Germinal center (tissue), 1 donor: Measurements from ENCODE around the gene APOBEC3H.
A peak's percentile ranks its signal among the peaks of the same experiment; 100 is the strongest.
"Not testable (repeated sequence)": the region's sequence is repeated elsewhere in the genome, so short reads cannot be mapped to it uniquely, and the experiment has no call there.

Experiments
- DNase-seq: peaks from one replicate; pipeline ENCODE4 v3.0.0; 2012; ENCODE audit warnings: mixed read lengths, low spot score

APOBEC3H gene

DNA sequence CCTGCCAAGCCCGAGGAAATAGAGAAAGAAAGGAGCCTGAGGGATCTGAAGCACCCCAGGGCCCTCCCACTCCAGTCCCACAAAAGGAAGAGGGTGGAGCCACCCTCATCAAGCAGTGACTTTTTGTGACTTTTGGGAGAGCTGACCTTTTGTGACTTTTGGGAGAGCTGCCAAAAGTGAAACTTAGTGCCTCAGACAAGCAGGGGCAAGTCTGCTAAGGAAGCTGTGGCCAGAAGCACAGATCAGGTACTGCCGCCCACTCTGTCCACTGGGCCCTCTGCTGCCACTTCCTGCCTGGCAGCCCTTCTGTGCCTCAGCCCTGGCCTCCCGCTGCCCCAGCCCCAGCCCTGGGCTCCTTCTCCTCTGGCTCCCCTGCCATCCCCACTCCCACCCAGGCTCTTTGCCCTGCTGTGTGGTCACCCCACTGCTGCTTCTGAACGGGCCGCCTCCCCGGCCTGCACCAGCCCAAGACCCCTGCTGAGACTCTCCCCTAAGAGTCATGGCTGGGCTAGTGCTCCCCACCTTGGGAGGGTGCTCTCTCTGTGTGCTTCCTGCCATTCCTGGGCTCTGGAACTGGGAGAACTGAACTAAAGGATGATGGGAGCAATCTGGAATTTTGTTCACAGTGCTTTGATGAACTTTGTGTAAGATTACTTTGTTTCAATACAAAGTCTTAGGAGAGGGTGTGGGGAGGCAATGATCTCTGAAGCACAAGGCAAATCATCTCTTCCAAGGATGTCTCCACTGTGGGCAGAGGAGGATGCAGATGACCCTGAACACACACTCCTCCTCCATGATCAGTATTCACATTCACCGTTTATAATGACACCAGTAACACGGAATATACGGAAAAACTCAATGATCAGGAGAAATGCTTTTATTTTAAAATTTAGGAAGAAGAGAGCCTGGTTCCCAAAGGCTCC lies at the start of gene APOBEC3H:
Gene APOBEC3H, plus strand, starts transcription at position 147 of the 923 bp plus-strand sequence. CDS start 3,035 bp downstream, outside the sequence.
- DNase-seq: no peak

GRCh38 chr22:39049486-39049885 lies 47.6 kb upstream of the APOBEC3H start:
- DNase-seq: not testable (repeated sequence)

DNA sequence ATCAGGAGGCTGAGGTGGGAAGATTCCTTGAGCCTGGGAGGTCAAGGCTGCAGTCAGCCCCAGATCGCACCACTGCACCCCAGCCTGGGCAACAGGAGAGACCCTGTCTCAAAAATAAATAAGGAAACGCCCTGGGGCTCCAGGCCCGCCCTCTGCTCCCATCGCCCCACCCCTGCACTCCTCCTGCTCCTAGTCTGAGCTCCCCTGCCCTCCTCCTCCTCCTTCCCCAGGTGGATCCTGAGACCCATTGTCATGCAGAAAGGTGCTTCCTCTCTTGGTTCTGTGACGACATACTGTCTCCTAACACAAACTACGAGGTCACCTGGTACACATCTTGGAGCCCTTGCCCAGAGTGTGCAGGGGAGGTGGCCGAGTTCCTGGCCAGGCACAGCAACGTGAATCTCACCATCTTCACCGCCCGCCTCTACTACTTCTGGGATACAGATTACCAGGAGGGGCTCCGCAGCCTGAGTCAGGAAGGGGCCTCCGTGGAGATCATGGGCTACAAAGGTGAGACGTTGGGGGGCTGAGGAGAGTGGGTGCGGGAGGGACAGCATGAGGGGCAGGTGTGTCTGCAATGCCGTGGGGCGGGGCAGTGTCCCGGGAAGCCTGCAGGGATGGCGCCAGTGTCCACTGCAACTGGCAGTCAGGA lies 45.1 kb upstream of the APOBEC3H start:
- DNase-seq: not testable (repeated sequence)

DNA sequence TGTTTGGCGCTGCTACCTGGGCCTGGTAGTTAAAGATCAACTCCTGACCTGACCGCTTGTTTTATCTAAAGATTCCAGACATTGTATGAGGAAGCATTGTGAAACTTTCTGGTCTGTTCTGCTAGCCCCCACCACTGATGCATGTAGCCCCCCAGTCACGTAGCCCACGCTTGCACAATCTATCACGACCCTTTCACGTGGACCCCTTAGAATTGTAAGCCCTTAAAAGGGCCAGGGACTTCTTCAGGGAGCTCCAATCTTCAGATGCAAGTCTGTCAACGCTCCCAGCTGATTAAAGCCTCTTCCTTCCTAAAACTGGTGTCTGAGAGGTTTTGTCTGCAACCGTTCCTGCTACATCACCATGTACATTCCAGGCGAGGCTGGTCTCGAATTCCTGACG lies 41.4 kb upstream of the APOBEC3H start:
- no peak for DNase-seq

- not testable (repeated sequence) for DNase-seq
Measured at GRCh38 chr22:39061290-39061689, 35.8 kb upstream of the APOBEC3H start.

- not testable (repeated sequence) for DNase-seq
Measured at GRCh38 chr22:39061951-39062350, 35.1 kb upstream of the APOBEC3H start.

DNA sequence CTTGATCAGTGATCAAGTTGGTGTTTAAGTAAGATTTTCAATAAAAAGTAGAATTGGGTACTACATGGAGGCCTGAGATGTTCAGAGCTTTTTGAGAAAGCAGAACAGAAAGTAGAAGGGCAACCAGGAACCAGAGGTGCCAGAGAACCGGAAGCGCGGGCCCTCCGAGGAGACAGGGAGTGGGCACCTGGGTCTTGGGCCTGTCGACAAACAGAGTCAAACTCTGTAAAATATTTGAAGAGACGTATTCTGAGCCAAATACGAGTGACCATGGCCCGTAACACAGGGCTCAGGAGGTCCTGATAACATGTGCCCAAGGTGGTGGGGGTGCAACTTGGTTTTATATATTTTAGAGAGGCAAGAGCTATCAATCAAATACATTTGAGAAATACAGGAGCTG lies 33.1 kb upstream of the APOBEC3H start:
- DNase-seq: not testable (repeated sequence)

DNA sequence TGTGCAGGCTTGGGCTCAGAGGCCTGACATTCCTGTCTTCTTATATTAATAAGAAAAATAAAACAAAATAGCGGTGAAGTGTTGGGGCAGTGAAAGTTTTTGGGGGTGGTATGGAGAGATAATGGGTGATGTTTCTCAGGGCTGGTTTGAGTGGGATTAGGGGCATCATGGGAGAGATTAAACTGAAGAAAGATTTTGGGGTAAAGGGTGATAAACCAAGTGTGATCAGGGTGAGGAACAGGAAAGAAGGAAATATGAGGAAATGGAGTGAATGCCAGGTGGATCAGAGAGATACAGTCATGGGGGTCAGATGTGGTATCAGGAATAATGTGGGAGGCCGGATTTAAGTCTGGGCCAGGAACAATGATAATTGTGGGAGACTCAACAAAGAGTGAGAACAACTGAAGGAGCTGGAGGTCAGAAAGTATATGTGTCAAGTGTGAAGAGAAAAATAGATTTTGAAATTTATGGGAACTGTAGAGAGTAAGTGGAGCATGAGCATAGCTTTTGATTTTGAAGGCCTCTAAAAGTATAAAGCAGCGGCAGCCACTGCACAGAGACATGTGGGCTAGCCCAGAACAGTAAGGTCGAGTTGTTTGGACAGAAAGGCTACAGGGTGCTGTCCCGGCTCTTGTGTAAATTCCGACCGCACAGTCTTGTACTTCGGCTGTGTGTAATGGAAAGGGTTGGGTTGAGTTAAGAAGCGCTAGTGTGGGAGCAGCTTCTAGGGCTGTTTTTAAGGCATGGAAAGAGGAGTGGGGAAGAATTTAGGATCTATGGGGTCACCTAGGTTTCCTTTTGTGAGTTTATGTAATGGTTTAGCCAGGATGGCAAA lies 30.4 kb upstream of the APOBEC3H start:
- not testable (repeated sequence) for DNase-seq

DNA sequence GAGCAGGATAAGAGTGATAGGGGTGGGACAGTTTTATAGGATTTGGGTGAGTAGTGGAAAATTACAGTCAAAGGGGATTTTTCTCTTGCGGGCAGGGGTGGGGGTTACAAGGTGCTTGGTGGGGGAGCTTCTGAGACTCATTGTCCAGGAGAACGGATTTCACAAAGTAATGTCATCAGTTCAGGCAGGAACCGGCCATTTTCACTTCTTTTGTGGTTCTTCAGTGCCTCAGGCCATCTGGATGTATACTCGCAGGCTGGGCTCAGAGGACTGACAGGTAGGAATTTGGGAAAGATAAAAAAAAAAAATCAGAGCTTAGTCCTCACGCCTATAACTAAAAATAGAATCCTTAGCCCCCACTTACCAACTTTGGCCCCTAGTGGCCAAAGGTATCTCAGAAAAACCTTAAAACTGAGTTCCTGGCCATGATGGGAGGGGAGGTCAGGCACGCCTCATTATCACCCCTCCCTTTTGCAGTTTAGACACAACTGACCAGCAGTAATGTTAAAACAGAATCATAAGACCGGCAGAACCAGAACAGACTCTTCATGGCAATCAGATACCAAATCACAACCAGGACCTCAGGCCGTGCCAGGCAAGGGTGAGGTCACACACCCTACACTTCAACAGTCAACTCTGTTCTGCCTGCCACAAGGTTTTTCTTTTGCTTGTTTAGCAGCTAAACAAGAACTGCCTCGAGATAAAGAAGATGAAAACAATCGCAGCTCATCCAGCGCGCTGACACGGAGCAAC lies 28.8 kb upstream of the APOBEC3H start:
- DNase-seq: no peak

GRCh38 chr22:39070186-39070585 lies 26.9 kb upstream of the APOBEC3H start:
- DNase-seq: no peak

DNA sequence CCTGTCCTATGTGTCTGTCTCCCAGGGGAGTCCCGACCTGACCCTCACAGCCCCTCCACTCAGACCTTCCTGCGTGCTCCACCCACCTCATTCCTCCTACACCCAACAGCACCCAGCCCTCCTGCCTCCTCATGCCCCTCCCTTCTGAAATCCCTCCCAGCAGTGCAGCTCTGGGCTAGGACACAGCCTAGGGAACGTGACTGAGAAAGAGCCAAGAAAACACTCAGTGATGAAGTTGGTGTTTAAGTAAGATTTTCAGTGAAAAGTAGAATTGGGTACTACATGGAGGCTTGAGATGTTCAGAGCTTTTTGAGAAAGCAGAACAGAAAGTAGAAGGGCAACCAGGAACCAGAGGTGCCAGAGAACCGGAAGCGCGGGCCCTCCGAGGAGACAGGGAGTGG lies 24.5 kb upstream of the APOBEC3H start:
- DNase-seq: peak; percentile 21

- DNase-seq: no peak
Measured at GRCh38 chr22:39073981-39074380, 23.1 kb upstream of the APOBEC3H start.

GRCh38 chr22:39076155-39077025 lies 20.7 kb upstream of the APOBEC3H start:
- not testable (repeated sequence) for DNase-seq

DNA sequence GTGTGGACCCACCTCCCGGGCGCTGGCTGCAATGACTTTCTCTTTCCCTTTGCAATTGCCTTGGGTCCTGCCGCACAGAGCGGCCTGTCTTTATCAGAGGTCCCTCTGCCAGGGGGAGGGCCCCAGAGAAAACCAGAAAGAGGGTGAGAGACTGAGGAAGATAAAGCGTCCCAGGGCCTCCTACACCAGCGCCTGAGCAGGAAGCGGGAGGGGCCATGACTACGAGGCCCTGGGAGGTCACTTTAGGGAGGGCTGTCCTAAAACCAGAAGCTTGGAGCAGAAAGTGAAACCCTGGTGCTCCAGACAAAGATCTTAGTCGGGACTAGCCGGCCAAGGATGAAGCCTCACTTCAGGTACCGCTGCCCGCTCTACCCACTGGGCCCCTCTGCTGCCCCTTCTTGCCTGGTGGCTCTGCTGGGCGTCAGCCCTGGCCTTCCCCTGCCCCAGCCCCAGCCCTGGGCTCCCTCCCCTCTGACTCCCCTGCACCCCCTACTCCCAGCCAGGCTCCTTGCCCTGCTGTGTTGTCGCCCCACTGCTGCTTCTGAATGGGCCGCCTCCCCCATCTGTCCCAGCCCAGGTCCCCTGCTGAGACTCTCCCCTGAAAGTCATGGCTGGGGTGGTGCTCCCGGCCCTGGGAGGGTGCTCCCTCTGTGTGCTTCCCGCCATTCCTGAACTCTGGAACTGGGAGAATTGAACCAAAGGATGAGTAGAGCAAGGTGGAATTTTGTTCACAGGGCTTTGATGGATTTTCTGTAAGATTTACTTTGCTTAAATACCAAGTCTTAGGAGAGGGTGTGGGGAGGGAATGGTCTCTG lies 19.8 kb upstream of the APOBEC3H start, which contains the start of gene APOBEC3G:
Gene APOBEC3G, plus strand, starts transcription at position 250 of the 815 bp plus-strand sequence. Its CDS starts 87 bp downstream, at position 337.
- DNase-seq: not testable (repeated sequence)

GRCh38 chr22:39077912-39078311 lies 19.1 kb upstream of the APOBEC3H start:
- DNase-seq: not testable (repeated sequence)

GRCh38 chr22:39078329-39078728 lies 18.7 kb upstream of the APOBEC3H start:
- DNase-seq: no peak

DNA sequence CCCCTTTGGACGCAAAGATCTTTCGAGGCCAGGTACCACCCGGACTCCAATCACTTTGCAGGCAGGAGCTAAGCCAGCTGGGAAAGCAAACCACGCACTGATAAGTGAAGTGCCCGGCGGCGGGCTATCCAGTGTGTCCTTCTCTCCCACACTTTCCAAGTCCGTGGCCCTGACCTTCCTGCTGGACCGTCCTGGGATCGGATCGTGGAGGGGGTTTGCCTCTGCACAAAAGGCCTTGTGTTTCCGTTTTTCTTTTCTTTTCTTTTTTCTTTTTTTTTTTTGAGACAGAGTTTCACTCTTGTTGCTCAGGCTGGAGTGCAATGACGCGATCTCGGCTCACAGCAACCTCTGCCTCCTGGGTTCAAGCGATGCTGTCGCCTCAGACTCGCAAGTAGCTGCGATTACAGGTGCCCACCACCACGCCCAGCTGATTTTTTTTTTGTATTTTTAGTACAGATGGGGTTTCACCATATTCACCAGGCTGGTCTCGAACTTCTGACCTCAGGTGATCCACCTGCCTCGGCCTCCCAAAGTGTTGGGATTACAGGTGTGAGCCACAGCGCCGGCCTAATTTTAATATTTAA lies 17.9 kb upstream of the APOBEC3H start:
- not testable (repeated sequence) for DNase-seq

DNA sequence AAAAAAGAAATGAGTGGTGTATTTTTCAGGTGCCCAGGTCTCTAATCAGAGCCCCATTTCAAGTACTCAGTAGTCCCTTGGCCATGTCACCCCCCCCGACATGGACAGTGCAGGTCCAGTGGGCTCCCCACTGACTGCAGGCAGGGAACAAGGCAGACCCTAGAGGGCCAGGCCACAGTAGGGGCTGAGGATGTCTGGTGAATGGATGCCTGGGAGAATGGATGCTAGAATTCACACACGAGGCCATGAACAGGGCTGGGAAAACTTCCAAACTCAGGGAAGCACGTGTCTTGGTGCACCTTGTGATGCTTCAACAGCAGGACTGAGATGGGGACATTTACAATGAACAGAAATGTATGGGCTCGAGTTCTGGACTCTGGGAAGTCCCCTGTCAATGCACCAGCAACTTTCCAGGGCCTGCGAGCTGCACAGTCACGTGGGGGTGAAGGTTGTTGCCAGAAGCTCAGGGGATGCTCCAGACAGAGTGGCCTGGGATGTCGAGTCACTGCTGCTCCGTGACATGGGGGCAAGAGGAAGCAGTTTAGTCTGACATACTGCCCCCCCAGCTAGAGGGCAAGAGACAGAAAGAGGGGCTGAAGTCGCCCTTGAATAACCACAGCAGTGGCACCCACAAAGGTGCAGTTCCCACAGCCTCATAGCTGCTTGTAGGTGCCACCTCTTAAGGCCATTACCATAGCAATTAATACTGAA lies 16.8 kb upstream of the APOBEC3H start:
- no peak for DNase-seq
